Neural cell (in vitro differentiated cells): Measurements from ENCODE around the gene LDLRAD4.

ENCODE experiments used
- CTCF ChIP-seq: fragments of 450-650 bp; IDR thresholded peaks from 2 replicates; pipeline ENCODE4 v1.5.1; 2014; ENCODE audit warnings: antibody characterized with exemption, mild to moderate bottlenecking, moderate library complexity; ENCODE audit not compliant: poor library complexity, severe bottlenecking
- EP300 ChIP-seq: fragments of 450-650 bp; conservative IDR thresholded peaks from 2 replicates; pipeline ENCODE4 v1.6.1; 2014; ENCODE audit warnings: antibody characterized with exemption, mild to moderate bottlenecking, moderate library complexity; ENCODE audit not compliant: poor library complexity, severe bottlenecking
- EZH2 ChIP-seq: fragments of 200-600, 300-800 bp; shearing (Covaris generic), sonication (generic); IDR thresholded peaks from 2 replicates; pipeline ENCODE4 v1.6.1; 2014; ENCODE audit warnings: antibody characterized with exemption, low read length, borderline replicate concordance, mild to moderate bottlenecking; ENCODE audit not compliant: insufficient read depth, poor library complexity, severe bottlenecking
- MXI1 ChIP-seq: fragments of 450-650 bp; conservative IDR thresholded peaks from 2 replicates; pipeline ENCODE4 v1.6.1; 2014; ENCODE audit warnings: antibody characterized with exemption, mild to moderate bottlenecking; ENCODE audit not compliant: poor library complexity, severe bottlenecking
- SMC3 ChIP-seq: fragments of 450-650 bp; conservative IDR thresholded peaks from 2 replicates; pipeline ENCODE4 v1.6.1; 2014; ENCODE audit warnings: antibody characterized with exemption, mild to moderate bottlenecking, moderate library complexity; ENCODE audit not compliant: poor library complexity
- TAF1 ChIP-seq: IDR thresholded peaks from 2 replicates; pipeline ENCODE4 v1.6.1; 2012; ENCODE audit warnings: low read depth

GRCh38 chr18:13543144-13543543, 324.6 kb downstream of the LDLRAD4 start:
- no peak for TF ChIP-seq CTCF
- no peak for TF ChIP-seq TAF1
- no peak for TF ChIP-seq EZH2
- no peak for TF ChIP-seq MXI1
- TF ChIP-seq EP300, result no peak
- no peak for TF ChIP-seq SMC3
